NCI-H446 (cell line): ENCODE data around the gene DCUN1D3.
"Not testable (repeated sequence)": the region's sequence is repeated elsewhere in the genome, so short reads cannot be mapped to it uniquely, and the experiment has no call there.

ENCODE experiments used
- DNase-seq, 2 experiments: peaks; one replicate each; lab custom pipeline; 2025; lab: John Stamatoyannopoulos, UW

DCUN1D3 gene, protein sequence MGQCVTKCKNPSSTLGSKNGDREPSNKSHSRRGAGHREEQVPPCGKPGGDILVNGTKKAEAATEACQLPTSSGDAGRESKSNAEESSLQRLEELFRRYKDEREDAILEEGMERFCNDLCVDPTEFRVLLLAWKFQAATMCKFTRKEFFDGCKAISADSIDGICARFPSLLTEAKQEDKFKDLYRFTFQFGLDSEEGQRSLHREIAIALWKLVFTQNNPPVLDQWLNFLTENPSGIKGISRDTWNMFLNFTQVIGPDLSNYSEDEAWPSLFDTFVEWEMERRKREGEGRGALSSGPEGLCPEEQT

DNA sequence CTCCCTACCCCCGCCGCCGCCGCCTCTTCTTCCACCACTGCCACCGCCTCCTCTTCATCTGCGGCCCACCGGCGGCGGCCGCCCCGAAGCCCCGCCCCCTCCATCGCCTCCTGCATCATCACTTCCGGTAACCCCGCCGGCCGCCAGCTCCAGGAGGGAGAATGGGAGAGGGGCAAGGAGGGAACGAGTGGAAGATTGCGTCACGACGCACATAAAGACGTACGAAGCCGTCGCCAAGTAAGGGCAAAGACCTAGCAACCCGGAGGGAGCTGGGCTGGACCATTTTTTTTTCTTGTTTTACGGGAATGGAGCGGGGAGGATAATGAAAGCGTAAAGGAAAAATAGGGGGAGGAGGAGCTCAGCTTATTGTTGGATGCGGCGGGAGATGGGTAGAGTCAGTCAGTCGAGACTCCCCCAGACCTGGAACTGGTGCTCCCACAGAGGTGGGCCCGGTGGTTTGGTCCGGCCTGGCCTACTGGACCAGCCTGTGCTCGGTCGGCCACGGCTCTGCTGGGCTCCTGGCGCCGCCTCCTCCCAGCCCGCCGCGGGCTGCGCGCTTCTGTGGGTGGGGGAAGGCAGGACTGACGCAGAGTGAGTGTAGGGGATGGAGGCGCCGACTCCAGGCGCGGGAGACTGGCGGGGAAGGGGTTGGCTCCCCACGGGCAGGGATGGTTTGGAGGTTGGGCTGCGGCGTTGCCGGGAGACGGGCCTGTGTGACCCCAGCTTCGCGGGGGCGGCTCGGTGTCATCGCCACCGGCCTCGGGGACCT, at the start of gene DCUN1D3, which contains the start of gene LYRM1:
Gene DCUN1D3, minus strand, starts transcription at position 60 of the 769 bp plus-strand sequence. CDS start 37,820 bp downstream, outside the sequence.
Gene LYRM1, plus strand, starts transcription at position 473 of the 769 bp plus-strand sequence. CDS start 14,785 bp downstream, outside the sequence.
- DNase-seq = peak; percentile 90 to 96

DNA sequence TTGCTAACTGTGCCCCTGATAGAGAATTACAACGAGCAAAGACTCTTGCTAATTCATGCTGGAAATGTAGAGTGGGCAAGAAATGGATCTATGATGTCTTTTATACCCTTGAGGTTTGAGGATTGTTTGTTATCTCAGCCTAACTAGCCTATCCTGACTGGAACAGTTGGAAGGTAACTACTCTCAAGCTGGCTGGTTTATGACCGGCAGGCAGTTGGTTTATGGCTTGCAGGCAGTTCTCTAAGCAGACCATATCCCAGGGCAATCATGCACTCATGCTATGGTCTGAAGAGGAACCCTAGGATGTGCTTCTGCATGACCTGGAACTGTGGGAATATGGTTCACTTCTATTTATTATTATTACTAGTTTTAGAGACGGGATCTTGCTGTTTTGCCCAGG, 49.5 kb upstream of the DCUN1D3 start:
- DNase-seq = no peak

DNA sequence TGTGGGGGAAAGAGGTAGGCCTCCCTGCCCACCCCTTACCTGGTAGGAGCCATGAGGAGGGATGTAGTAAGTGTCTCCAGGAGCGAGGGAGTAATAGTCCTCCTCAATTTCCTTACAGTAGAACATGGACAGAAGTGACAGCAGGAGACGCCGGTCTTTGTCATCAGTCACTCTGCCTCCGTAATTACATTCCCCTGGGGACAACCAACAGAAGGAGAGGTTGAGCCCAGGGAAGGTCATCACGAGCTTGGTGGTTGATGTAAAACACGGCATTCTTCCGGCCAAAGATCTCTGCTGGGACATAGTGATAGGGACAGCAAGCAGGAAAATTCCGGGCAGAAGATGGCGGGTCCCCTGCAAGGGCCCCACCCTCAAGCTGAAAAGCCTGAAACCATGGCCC, 48.3 kb upstream of the DCUN1D3 start:
- DNase-seq = no peak

DNA sequence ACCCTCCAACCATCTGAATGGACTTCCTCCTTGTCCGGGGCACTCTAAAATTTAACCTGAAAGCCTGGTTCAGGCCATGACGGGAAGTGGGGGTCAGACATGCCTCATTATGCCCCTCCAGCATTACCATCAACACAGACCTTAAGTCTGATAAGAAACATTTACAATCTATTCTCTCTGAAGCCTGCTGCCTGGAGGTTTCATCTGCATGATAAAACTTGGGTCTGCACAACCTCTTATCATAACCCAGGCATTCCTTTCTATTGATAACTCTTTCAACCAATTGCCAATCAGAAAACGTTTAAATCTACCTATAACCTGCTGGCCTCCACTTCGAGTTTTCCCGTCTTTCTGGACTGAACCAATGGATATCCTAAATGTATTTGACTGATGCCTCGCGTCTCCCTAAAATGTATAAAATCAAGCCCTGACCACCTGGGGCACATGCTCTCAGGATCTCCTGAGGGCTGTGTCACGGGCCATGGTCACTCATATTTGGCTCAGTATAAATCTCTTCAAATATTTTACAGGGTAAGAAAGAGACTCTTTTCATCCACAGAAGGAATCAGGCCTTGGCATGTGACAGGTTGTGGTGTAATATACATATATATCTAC, 46.0 kb upstream of the DCUN1D3 start:
- no peak for DNase-seq

DNA sequence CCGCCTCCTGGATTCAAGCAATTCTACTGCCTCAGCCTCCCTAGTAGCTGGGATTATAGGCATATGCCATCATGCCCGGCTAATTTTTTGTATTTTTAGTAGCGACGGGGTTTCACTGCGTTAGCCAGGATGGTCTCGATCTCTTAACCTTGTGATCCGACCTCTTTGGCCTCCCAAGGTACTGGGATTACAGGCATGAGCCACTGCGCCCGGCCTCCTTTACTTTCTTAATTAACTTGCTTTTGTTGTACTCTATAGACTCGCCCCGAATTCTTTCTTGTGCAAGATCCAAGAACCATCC, 45.4 kb upstream of the DCUN1D3 start:
- not testable (repeated sequence) for DNase-seq

DNA sequence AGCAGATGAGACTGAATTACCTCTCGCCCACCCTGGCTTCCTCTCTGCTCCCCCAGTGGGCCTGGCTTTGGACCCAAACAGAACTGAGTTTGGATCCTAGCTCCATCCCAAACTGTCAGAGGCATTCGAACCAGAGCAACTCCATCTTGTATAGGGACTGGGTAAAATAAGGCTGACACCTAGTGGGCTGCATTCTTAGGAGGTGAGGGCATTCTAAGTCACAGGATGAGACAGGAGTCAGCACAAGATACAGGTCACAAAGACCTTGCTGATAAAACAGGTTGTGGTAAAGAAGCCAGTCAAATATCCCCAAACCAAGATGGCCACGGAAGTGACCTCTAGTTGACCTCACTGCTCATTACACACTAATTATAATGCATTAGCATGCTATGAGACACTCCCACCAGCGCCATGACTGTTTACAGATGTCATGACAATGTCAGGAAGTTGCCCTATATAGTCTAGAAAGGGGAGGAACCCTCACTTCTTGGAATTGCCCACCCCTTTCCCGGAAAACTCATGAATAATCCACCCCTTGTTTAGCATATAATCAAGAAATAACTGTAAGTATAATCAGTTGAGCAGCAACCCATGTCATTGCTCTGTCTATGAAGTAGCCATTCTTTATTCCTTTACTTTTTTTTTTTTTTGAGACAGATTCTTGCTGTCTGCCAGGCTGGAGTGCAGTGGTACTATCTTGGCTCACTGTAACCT, 44.9 kb upstream of the DCUN1D3 start:
- no peak for DNase-seq

DNA sequence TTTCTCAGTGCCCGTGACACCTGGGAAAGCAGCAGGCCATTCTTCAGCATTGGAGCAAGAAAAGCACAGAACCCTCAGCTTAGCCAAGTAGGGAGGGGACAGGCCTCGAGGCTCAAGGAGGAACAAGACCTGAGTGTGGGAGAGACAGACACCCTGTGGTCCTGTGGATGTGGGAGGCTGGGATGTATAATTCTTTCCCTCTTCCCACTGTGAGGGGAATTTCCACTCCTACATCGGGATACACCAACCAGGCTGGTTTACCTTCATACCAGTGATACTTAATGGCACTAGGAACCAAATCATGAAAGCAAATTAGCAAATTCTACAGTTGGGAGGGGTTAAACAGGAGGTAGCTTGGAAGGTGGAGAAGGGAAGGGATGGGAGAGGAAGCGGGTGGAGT, 42.1 kb upstream of the DCUN1D3 start:
- DNase-seq = no peak

DNA sequence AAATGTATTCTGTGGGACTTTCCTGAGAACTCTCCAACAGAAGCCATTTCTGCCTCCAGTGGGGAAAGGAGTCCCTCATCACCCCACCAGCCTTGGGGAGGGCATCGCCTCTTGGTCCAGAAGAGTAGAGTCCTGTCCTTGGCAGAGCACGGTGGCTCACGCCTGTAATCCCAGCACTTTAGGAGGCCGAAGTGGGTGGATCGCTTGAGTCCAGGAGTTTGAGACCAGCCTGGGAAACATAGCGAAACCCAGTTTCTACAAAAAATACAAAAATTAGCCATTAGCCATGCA, 41.4 kb upstream of the DCUN1D3 start:
- no peak for DNase-seq

DNA sequence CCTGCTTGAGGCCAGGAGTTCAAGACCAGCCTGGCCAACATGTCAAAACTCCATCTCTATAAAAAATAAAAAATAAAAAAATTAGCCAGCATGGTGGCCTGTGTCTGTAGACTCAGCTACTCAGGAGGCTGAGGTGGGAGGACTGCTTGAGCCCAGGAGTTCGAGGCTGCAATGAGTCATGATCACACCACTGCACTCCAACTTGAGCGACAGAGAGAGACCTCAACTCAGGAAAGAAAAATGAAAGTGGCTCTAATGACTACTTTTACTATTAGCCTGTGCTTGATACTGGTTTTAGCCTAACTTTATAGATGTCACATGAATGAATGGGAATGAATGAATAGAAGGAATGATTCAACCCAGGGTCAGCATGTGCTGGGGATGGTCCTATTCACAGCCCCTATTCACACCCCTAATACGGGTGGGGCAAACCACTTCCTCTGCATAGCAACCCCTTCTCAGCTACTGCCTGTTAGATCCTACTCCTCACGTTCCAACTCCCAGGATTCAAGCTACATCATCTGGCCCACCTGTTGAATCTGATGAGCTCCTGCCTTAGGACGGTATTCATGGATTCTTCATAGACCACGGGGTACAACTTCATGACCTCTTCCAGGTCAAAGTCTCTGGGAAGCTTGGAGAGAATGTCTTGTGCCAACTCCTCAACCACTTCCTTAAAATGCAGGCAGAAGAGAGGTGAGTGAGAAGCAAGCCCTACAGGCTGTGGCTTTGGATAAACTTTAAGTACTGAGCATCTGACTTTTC, 40.9 kb upstream of the DCUN1D3 start:
- no peak for DNase-seq

DNA sequence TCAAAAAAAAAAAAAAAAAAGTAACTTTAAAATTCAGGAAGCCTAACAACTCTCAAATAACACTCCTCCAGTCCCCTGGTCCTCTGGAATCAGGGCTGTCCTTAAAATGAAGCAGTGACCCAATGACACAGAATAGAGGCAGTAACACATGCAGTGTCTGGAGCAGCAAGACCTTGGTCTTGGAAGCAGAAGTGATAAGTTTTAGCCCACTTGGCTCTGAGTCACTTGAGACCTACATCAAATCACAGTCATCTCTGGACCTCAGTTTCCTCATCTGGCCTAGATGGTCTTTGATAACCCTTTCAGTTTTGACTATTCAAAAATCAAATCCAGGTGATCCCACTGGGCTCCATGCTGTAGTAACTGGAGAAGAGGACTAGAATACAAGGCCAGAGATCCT, 39.5 kb upstream of the DCUN1D3 start:
- no peak for DNase-seq

DNA sequence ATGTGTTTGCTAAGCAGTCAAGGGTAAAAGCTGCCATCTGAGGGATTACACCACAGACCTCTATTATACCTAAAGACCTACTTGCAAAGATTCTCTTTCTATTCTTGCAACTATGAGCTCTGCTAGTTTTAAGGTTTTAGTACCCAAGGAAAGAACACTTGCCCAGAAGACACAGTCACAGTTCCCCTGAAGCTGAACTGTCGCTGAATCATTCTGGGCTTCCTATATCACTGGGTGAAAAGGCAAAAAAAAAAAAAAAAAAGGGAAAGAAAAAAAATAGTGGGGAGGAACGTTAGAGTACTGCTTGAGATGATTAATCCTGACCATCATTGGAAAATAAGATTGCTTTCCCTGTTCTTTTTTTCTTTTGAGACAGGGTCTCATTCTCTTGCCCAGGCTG, 38.3 kb upstream of the DCUN1D3 start:
- DNase-seq = no peak

DNA sequence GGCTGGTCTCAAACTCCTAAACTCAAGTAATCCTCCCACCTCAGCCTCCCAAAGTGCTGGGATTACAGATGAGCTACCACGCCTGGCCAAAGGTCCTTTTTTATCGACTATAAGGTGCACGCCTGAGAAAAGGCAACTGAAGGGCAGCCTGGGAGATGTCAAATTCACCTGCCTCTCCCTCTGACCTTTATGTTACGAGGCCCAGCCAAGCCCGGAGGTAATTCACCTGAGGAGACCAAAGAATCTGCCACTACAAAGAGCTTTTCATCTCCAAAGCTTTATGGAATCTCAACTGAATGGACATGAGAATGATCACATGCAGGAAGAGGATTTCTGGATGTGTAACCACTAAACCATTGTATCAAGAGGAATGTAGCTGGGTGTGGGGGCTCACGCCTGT, 37.6 kb upstream of the DCUN1D3 start:
- DNase-seq = no peak

DNA sequence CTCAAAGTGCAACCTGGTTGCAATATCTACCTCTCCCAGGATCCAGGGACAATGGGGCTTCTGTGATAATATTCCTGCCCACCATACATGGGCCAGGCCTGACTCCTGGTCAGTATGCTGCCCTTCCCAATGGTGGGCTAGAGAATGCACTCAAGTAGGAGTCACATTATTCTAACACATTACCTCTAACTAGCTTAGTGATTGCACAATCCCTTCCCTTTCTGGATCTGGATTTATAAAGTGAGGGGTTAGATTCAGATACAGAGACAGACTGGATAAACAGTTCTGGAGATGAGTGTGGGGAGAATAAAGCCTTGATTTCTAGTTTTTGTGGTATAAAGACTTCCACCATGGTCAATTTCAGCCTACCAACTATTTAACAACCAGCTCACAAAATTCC, 33.4 kb upstream of the DCUN1D3 start:
- DNase-seq = no peak

DNA sequence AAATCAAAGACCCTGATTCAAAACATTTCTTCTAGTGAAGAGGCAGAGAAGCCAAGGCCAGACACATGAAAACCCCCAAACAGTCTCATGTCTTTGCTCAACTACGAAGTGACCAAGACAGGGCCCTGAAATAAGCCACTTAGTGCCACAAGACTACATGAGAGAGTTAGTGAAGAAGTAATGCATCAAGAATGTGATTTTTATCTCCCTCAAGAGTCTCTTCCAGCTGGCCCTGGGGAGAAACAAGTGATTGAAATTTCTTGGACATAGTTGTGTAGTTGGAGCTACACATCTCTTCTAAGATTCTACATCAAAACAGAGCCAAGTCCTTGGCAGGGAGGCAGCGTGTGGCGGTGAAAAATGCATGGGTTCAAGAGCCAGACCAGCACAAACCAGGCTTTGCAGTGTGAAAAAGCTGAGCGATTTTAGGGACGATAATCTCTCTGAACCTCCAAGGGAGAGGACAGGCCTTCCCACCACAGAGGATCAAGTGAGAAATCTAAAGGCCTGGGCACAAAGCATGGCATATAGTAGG, 31.0 kb upstream of the DCUN1D3 start:
- no peak for DNase-seq

DNA sequence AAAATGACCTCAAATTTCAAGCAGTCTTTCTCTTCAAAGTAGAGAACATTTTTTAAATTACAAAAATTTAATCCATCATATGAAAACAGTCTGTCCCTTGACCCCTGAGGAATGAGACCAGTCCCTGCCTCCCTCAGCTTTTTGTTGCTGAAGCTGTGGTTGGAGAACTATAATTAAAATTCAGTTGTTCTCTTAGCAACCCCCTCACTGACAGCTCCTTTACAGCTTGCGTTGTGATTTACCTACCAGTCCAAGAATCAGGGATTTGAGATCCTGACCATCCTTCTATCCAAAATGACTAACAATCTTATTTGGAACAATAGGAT, 30.2 kb upstream of the DCUN1D3 start:
- no peak for DNase-seq

DNA sequence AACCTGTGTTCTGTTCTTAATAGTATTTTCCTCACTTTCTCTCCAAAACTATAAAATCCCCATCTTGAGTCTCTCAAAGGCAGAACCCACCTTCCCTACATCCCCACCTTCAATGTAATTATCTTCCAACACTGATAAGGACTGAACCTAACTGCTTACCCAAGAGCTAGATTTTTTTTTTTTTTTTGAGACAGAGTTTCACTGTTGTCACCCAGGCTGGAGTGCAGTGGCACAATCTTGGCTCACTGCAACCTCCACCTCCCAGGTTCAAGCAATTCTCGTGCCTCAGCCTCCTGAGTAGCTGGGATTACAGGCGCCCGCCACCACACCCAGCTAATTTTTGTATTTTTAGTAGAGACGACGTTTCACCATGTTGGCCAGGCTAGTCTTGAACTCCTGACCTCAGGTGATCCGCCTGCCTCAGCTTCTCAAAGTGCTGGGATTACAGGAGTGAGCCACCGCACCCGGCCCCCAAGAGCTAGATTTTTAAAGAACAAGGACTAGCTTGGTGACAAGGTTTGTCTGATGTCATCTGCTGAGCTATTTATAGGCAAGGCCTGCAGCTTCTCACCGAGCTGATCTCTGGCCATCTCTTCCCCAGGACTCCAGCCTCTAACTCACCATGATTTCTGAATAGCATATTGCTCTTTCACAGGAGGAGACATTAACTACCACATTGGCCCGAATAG, 29.7 kb upstream of the DCUN1D3 start:
- not testable (repeated sequence) for DNase-seq

DNA sequence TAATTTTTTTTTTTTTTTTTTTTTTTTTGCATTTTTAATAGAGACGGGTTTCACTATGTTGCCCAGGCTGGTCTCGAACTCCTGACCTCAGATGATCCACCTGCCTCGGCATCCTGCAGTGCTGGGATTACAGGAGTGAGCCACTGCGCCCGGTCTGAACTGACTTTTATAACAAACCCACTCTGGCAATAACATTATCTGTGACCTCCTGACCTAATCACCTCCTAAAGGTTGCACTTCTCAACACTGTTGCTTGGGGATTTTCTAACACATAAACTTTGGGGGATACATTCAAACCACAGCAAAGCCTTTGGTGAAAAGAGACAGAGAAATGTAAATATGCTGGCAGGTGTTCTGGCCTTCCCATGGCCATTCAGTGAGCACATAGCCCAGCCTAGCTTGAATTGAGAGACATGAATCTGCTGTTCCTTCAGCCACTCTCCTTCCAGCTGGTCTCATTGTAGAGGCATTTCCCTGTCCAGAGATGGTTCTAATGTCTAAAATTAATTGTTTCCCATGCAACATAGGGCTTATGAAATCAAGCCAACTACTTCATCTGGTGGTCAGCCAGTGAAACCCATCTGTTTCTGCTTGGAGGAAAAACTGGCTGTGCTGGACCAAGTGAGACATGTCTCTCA, 28.7 kb upstream of the DCUN1D3 start:
- DNase-seq = no peak

DNA sequence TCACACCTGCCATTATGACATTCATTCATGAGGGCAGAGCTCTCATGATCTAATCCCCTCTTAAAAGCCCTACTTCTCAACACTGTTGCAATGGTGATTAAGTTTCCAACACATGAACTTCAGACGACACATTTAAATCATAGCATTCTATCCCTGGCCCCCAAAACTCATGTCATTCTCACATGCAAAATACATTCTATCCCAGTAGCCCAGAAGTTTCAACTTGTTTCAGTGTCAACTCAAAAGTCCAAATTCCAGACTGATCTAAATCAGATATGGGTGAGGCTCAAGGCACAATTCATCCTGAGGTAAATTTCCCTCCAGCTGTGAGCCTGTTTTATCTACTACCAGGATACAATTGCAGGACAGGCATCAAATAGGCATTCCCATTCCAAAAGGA, 25.6 kb upstream of the DCUN1D3 start:
- DNase-seq = no peak

DNA sequence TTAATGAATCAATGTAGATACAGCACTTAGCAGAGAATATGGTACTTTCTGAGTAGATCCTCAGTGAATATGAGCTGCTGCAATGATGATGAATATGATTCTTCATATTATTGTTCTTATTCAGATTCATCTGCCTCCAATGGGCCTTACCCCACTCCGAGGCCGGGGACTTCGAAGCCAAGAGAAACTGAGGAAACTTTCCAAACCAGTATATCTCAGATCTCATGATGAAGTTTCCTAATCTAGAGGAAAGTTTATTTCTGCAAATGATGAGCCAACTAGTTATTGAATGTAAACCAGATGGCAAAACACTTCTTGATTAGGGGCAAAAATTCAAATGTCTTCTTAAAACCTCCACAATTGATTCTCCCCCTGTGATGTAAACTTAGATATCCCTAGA, 23.7 kb upstream of the DCUN1D3 start:
- DNase-seq = no peak

DNA sequence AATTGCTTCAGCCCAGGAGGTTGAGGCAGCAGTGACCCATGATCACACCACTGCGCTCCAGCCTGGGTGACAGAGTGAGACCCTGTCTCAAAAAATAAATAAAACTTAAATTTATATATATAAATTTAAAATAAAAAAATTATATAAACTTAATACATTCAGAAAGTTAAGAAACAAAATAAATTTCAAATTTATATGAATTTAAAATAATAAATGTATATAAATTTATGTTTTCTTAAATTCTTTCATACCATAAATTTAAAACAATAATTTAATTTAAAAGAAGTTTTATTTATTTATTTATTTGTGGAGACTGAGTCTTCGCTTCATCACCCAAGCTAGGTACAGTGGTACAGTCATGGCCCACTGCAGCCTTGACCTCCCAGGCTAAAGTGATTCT, 20.6 kb upstream of the DCUN1D3 start:
- no peak for DNase-seq

DNA sequence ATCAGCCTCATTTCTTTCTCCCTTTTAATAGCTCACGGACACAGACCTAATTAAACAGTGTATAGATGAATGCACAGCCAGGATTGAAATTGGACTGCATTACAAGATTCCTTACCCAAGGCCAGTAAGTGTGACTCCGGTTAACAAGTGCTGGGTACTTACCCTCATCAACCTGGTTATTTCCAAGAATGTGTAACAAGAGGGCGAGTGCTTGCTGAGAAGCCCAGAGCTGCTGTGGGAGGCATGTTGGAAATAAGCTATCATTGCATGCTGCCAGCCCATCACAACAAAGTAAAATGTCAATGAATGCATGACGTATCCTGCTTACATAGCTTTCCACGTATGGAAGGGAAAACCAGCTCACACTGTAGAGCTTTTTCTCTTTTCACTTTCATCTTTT, 19.9 kb upstream of the DCUN1D3 start:
- DNase-seq = no peak
